ELF-1 (cell line): ENCODE measurements around the gene MRPL37.

Experiments
- DNase-seq: peaks from one replicate; pipeline ENCODE4 v3.0.0-alpha.2; 2016; ENCODE audit warnings: low read depth, low spot score

Gene MRPL37

DNA sequence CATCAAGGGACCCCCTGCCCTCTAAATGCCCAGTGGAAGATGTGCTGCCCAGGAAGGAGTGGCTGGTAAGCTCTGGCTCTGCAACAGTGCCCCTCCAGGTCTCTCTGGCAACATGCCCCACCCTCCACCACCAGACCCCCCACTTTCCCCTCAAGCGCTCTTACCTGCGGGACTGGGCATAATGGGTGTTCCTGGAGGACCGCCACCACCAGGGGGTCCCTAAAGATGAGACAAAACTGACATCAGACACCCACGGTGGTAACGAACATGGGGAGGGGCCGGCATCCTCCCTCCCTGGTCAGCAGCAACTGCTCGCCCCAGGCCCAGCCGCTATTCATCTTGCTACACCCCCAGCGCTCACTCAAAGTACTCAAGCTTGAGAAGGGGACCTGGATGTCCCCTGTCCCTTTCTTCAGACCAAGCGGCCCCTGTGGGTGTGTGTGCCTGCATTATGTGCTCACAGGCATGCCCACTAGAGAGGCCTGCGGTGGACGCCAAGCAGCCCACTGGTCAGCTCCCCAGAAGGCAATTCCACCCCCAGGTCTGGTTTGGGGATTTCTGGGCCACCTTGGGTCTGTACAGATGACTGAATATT, 40.9 kb downstream of the MRPL37 start:
- no peak for DNase-seq

DNA sequence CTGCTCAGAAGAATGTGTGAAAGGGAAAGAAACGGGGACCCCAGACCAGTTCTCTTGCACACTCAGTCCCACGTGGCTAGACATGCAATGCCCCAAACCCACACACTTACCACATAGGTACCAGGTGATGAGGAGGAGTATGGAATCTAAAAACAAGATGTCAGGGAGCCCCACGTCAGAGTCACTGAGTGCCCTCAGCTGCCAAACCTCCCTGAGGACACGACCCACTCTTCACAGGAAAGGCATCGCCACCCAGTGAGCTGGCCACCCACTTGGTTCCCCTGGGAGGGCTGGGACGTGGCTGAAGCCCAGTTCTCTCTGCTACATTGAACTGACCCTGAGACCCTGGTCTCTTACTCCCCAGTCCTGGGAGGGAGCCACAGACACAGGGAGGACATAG, 41.4 kb downstream of the MRPL37 start:
- no peak for DNase-seq

GRCh38 chr1:54243022-54243421, 43.1 kb downstream of the MRPL37 start:
- no peak for DNase-seq

DNA sequence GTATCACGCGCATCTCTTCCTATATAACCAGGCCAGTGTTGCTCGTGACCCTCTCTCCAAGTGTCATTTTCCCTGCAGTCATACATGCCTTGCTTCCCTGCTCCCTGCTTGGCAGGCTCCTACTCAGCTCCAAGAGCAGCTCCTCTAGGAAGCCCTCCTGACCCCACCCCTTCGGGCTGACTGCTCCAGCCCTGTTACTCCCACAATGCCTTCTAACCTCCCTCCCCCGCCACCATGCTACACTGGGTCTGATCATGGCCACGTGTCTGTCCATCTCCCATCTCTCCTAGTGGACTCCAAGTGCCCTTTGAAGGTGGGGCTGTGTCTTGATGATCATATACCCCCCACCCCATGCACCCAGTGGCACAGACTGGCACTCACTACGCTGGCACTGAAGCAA, 44.7 kb downstream of the MRPL37 start:
- DNase-seq: no peak

- no peak for DNase-seq
These were observed 45.5 kb downstream of the MRPL37 start for GRCh38 chr1:54245501-54245900.

GRCh38 chr1:54246116-54246721, 46.3 kb downstream of the MRPL37 start:
- no peak for DNase-seq

DNA sequence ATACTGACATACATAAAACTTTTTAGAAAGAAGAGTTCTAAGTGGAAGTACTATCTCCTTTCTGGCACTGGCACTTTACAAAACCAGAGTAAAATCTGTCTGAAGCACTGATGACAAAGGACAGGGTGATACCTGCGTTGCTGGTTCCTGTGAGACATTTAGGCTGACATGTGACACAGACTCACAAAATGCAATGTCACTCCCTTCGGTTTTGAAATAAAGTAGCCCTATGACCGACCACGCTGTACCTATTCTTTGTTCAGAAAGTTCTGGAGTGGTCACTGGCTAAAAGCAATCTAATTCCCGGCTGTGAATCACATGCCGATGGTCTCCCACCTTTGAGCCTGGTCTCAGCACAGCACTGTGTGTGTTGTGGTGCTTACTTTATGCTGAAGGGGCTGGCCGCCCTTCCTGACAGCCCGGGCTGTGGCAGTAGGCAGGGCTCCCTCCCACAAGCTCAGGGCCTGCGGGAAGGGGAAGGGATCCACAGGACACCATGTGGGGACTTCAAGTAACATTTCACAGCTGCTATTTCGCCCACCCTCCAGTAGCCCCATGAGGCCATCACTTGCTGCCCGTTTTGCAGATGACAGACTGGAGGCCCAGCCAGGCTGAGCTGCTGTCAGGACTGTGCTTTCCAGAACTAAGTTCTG, 48.0 kb downstream of the MRPL37 start:
- no peak for DNase-seq

DNA sequence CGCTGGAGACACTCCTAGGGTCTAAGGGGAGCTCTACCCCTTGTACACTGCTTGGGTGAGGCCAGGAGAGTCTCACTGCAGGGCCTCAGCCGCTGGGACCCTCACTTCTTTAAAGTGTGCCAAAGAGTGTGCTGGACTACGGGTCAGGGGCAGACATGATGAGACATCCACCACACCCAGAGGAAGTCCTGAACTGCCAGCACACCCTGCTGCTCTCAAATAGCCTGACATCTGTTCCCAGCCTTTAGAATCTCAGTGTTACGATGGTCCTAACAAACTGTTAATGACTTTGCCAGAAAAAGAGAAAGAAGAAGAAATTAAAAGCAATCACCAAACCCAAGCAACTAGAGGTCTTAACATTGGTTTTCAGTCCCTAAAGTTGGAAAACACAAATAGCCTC, 49.0 kb downstream of the MRPL37 start:
- DNase-seq: no peak

GRCh38 chr1:54249819-54250435, 50.0 kb downstream of the MRPL37 start:
- peak; percentile 69 for DNase-seq

GRCh38 chr1:54250670-54251069, 50.7 kb downstream of the MRPL37 start:
- DNase-seq: no peak

GRCh38 chr1:54252371-54252936, 52.5 kb downstream of the MRPL37 start:
- DNase-seq: no peak

- peak; percentile 26 for DNase-seq
These were observed 53.5 kb downstream of the MRPL37 start for GRCh38 chr1:54253480-54253879.

DNA sequence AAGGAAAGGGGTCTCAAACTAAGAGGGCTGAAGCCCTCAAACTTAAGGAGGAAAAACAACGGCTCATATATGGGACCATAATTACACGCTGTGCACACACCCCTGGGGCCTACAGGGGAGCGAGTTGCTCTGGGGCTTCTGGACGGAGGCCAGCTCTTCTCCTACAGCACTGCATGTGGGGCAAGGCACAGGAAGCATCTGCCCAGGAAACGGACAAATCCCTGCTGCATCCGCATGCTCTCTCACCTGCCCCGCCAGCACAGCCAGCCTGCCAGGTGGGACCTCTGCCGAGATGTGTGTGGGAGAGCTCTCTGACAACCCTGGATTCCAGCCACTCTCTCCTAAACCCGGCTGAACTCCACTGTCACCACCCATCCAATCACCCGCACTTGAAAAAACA, 54.1 kb downstream of the MRPL37 start:
- no peak for DNase-seq

GRCh38 chr1:54255026-54255702, 55.2 kb downstream of the MRPL37 start:
- no peak for DNase-seq

DNA sequence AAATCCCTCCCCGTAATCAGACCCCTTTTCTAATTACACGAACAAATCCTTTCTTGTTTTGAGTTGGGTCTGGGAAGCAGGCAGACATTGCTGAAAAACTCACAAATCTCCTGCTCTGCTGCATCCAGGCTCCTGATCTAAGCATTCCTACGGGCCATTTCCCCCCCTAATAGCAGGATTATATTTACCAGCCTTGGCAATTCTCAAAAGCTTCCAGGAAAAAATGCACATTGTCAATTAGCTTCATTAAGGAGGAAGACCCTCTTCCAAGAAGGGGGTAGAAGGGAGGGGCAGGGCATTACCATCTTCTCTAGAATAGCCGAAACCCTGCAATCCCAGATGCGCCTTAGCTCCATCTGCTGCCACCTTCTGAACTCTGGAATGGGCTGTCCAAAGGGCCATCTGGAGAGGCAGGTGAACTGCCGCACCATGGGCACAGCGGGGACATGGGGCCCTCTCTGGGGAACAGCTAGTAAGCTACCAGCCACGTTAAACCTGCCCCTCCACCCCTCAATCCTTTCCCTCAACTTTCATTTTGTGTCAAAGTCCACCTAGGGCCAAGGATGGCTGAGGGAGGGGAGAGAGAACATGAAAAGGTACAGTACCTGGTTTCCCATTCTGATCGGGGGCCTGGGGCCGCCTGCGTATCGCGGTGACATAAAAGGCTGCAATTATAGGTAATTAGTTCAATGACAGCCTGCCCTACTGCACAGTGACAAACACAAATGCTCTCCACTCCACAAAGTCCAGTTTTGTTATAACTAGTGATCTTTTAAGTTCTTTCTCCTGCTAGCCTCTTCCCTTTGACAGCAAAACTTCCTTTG, 56.8 kb downstream of the MRPL37 start:
- peak; percentile 39 for DNase-seq

- DNase-seq: peak; percentile 23
These were observed 57.3 kb downstream of the MRPL37 start for GRCh38 chr1:54257346-54257620.

DNA sequence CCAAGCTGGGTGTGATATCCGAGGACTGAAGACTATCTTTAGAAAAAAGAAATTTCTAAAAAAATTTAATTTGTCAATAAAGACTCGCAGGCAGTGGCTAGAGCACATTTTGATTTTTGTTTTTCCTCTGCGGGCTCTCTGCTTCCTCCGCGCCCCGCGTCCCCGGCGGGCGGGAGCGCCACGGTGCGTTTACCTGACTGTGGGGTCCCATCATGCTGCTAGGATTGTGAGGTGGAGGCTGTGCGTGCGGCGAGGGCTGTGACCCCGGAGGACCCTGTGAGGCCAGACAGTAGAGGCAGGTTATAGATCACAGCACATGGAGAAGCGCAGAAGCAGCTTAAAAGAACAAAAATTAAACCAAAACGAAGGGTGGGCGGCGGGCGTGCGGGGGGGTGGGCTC, 57.9 kb downstream of the MRPL37 start:
- DNase-seq: no peak

GRCh38 chr1:54259546-54260140, 59.7 kb downstream of the MRPL37 start:
- DNase-seq: no peak

GRCh38 chr1:54260810-54261209, 60.8 kb downstream of the MRPL37 start:
- no peak for DNase-seq

DNA sequence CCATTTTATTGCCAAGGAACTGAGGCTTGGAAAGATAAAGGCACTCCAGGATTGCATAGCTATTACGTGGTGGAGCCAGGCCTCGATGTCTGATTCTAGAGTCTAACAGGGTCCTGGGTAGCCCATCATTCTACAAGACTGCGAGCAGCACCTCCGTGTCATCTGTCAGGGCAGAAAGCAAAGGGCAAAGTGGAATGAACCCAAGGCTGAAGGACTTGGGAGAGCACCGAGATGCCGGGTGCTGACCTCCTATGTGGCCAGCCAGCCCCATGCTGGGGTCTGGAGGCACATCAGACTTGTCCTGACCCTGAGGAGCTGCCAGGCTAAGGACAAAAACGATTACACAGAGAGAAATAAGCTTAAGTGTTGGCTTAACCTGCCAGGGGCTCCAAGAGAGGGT, 62.3 kb downstream of the MRPL37 start:
- no peak for DNase-seq
